ENCODE measurements around the gene CHST13.

The CHST13 gene

DNA sequence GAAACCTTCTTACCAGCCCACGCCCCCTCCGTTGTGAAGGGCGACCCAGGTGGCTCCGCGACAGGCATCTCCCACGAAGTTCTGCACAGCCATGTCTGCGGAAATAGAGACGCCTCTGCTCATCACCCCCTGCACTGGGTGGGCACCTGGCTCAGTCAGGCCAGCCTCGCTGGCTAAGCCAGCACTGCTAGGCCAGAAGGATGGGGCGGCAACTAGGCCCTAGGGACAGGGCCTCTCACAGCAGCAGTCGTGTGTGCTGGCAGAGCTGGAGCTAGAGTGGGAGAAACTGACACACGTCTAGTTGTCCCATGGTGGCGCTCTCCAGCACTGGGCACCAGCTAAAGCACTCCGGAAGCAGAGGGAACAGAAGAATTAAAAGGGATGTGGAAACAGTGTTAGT, 35.8 kb upstream of the CHST13 start:
- DNase-seq (ENCODE audit: low read depth), result no peak

DNA sequence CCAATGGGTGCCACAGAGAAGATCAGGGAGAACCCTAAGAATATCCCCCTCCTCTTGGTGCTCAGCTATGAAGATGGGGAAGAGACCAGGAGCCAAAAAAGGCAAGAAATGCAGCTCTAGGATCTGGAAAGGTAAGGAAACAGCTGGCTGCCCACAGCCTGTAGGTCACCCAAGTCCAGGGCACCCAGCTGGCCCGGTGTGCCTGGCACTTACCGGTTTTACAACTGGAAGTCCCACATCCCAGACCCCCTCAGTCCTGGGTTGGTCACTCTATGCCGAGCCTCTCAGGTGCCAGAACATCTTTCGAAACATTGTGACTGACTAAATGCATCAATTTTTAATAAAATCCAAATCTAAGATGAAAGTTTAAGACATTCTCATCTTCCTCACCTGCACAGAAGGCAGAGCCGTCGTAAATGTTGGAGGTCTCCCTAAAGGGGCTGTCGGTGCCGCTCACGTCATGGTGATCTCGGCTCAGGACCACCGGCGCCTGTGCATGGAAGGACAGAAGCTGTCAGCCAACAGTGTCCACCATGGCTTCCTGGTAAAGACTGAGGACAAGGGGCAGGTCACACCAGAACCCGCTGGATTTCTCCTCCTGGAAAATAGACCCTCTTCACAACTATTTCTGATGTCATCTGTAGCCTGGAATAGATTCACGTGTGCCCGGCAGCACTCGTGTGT, 34.9 kb upstream of the CHST13 start:
- DNase-seq (ENCODE audit: low read depth), result no peak

DNA sequence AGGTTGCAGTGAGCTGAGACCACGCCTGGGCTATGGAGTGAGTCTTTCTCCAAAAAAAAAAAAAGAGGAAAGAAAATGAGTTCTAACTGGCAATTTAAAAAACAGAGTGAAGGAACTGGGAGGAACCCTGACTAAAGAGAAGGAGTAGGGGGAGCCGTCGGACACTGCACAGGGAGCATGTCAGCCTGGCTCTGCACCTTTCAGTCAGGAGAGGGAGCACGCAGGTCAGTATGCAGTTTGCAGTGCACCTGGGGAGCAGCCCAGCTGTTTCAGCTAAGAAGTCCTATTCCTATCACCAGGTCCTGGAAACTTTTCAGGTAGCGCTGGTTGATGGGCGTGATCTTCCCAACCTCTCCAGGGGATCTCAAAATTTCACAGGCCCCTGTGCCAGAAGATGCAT, 33.3 kb upstream of the CHST13 start:
- DNase-seq (ENCODE audit: low read depth), result no peak

DNA sequence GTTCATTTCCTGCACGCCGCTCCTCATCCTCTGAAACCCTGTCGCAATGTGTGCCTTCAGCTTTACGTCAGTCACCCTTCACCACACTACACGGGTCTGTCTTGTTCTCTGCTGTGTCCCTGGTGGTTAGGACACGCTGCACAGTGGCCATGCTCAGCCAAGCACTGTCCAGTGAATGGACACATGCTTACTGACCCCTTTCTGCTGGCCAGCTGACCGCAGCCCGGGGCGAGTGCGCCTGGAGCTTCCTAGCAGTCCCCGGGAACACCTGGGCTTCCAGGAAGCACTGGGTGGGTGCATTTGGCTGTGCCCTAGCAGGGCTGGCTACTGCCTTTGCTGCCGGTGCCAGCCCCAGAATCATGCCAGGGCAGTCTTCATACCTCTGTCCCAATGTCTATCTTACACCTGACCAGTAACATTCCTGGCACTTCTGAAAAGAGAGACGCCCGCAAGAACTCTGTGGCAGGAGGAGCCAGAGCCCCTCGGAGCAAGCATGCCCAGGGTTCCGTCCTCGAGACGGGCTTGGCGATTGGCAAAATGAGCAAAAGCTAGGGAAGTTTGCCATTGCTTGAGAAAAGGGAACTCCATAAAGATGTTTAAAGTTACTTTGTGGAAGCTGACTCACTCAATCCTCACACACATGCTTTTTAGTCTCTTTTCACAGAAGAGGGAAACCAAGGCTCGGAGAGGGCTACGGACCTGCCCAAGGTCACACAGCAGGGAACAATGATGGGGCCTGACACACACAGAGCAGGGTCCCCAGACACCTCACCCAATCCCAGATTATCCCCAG, 32.5 kb upstream of the CHST13 start:
- DNase-seq (ENCODE audit: low read depth), result no peak

DNA sequence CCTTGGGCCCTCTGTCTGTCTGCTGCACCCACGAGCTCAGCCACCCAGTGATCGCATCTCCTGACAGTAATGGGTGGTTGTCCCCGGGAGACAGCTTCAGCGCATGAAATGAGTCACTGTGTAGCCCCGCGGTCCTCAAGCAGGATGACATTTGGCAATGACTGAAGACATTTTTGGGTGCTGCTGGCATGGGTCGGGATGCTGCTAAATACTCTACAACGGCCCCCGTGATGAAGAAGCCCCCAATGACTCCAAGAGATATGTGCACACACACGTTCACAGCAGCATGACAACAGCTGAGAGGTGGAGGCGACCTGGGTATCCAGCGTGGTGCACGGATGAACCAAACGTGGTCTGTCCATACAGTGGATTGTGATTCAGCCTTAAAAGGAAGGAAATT, 30.9 kb upstream of the CHST13 start:
- DNase-seq (ENCODE audit: low read depth), result no peak

DNA sequence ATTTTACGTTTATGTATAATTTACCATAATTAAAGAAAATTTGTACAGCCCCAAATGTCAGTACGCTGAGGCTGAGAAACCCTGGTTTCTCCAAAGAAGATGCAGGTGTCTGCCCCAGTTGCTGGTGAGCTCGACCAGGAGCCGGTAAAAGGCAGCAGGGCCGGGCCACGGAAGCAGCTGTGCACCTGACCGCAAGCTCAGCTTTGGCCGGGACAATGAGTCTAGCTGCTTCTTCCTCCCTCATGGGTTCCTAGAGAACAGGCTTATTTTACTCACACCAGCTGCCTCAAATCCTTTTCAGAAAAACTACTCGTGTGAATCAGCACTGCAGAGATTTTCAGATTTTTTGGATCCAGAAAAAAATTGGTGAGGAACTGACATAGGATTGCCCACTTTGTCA, 30.2 kb upstream of the CHST13 start:
- no peak for DNase-seq (ENCODE audit: low read depth)

DNA sequence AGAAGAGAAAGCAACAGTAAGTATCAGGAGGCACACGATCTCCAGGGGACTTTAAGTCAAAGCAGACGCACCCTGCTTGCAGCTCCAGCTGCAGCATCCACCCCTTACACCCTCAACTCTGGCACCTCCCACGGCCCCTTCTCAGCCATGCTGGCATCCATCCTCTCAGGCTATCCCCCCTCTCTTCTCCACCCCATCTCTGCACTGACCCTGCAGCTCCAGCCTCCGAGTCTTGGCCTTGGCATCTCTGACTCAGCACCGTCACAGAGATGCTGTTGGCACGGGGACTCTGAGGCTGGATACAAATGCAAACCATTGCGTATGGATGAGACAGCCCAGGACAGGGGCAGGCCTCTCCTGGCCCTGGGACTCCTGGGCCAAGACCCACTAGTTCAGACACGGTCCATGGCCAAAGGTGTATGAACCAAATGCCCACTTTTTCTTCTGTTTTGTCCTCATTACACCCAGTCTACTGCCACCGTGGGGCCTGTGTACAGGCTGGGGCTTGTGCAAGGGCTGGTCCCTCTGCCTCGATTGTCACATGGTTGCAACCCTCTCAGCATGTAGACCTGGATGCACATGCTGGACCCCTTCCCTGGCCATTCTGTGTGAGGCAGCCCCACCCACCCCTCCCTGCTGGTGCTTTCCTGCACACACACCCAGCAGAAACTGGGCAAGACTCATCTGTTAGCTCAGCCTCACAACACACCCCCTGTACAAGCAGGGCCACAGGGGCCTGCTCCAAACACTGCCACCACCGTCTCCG, 29.6 kb upstream of the CHST13 start:
- DNase-seq (ENCODE audit: low read depth), result no peak

DNA sequence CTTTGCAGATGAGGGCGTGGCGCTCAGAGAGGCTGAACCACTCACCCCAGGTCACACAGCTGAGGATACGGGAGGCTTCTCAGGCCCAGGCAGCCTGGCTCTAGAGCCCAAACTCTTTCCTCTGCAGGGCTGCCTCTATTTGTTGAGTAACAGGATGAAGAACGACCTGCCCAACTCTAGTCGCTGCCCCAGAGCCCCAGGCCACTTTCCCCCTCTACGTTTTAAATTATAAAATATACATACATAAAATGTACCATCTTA, 29.1 kb upstream of the CHST13 start:
- DNase-seq (ENCODE audit: low read depth), result no peak

DNA sequence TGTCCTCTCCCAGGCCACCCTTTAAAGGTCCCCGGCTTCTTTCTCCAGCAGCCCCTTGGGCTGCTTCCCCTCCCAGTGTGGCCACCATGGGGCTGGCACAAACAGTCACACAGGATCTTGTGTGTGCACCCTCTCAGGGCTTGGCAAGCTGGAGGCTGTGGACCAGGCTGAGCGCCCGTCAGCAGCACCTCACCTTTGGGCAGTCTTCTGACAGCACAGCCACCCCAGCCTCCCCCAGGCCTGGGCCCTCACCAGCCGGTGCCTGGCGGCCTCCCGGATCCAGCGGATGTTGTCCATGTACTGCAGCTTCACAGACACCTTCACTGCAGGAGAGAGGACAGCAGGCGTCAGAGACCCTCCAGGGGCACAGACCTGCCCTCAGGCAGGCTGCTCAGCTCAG, 28.2 kb upstream of the CHST13 start:
- no peak for DNase-seq (ENCODE audit: low read depth)

DNA sequence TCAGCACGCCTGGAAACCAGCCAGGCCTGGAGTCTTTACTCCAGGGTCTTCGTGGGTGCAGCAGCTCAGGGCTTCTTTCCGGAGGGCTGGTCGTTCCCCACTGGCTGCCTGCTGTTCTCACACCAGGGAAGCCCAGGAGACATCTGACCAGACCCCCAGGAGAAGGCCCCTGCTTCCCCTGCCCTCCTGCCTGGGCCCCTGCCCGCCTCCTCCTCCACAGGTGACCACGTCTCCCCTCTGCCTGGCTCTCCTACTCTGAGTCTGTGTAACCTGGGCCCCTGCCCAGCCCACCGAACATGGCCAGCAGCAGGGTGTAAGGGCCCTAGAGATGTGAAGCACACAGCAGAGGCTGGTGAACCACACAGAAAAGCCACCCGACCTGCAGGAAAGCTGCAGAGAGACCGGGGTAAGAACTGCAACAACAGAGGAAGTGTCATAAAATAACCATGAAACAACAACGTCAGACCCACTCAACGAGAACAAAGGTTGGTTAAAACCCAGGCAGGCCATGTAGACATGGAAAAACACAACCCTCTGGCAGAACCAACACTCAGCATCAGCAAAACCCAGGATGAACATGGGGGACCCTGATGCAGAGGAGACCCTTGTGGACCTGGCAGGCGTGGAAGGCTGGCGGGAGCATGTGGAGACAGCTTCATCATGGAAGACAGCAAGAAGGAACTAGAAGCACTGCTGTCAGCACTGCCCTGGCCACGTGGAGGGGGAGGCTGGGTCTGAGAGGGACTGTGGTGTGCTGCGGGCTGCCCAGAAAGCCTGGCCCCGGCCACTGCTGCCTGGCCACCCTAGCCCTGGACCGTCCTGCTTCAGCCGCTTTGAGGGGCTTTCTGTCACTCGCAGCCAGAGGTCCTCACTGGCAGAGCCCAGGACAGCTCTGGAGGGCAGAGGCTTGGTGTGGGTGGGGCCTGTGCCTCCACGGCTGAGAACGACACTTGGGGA, 26.8 kb upstream of the CHST13 start:
- DNase-seq (ENCODE audit: low read depth), result no peak

DNA sequence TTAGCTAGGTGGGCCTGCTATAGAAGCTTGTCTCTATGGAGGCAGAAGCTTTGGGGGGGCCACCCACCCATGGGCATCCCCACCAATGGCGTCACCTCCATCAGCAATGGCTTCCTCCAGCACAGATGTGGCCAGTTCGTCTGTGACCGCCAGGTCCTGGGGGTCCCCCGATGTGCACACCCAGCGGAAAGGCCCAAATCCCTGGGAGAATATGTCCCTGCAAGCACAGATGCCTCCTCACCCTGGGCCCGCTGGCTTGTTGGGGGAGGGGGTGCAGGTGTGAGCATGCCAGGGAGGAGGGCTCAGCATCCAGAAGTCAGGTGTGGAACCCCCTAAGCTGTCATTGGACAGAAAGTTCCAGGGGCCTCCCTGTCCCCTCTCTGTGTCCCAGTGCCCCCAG, 26.0 kb upstream of the CHST13 start:
- DNase-seq (ENCODE audit: low read depth), result no peak

DNA sequence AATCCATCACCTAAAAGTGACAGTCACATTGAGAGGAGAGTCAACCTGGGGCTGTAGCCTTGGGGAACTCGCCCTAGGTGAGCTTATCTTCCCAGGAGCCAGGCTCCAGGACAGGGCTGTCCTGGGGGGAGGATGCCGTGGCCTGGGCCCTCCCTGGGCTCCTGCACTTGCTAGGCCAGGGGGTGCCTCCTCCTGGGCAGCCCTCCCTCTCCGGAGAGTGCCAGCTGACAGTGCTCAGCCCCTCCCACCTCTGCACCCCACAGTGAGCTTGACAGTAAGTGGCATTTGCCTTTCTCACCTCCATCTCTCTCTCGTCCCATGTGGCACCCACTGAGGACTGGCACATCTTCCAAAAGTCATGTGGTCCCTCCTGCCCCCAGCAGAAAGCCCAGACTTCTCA, 25.5 kb upstream of the CHST13 start:
- DNase-seq (ENCODE audit: low read depth), result no peak

DNA sequence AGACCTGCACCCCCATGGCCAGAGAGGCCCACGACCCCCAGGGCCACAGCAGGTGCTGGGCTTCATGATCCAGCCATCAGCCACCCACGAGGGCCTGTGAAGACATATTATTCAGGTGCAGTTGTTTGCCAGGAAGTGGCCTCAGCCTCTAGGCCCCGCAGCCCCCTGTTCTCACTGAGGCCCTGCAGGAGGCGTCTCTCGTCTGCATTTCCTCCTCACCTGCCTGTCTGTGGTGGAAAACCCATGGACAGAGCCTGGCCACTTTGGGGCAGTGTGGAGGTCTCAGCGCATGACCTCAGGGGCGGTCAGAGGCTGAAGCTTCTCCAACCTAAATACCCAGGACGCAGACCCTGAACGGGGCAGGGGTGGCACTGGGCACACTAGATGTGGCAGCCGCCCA, 25.0 kb upstream of the CHST13 start:
- DNase-seq (ENCODE audit: low read depth), result no peak

DNA sequence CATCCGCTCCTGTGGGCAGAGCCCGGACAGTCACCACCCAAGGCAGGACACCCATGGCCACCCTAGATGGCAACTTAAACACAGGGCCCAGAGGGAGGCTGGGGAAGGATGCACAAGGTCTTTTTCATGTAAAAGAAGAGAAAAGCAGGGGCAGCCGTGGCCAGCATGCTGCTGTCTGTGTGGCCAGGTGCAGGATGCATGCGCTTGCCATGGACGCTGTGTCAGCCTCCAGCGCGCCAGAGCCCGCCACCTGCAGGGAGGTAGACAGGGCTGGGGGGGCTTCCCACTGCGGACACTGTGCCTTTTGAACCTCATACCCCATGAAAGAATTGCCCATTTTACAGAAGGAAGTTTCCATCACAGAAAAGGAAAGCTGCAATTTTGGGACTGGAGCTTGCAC, 24.6 kb upstream of the CHST13 start:
- no peak for DNase-seq (ENCODE audit: low read depth)

DNA sequence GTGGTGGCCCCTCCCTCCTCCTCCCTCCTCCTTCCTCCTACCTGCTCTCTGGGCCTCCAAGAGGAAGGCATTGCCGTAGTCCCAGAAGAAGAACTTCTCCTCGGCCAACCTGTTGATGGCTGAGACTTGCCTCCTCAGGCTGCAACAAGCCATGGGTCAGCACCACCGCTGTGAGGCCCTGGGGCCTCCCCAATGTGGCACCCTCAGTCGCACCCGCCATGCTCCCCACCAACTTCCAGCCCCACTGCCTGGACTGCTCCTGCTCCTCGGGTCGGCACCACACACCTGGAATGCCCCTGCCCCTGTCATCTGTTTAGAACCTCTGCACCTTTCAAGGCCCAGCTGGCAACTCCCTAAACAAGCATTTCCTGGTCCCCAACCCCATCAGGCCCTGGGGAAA, 23.9 kb upstream of the CHST13 start:
- no peak for DNase-seq (ENCODE audit: low read depth)

DNA sequence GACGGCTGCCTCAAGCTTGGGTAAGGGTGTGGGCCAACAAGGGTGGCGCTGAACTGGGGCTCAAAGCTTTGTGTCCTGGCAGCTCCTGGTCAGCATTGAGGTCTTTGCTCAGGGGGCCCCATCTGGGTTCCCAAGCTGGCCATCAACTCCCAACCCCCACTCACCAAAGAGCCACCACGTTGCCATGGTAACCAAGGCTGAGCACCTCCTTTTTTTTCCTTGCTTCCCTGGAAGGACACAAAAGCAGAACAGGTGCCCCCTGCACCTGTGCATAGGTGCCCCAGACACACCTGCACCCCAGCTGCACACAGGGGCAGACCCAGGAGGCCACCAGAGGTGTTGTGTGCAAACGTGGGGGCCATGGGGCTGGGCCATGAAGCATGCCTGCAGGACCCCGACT, 22.9 kb upstream of the CHST13 start:
- DNase-seq (ENCODE audit: low read depth), result no peak

DNA sequence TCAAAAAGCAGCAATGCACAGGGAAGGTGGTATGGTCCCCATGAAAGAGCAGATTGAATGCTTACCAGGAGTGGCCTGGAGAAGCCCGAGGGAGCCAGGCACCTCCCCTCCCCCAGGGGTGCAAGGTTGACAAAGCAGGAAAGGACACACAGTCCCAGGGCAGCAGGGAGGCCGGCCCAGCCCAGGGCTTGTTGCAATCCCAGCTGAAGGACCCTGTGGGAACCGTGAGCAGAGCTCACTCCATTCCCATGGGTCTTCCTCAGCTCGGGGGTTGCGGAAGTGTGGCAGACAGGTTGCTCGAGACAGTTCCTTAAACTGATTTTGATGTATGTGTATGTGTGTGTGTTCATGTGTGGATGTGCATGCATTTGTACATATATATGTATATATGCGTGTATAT, 22.2 kb upstream of the CHST13 start:
- no peak for DNase-seq (ENCODE audit: low read depth)

DNA sequence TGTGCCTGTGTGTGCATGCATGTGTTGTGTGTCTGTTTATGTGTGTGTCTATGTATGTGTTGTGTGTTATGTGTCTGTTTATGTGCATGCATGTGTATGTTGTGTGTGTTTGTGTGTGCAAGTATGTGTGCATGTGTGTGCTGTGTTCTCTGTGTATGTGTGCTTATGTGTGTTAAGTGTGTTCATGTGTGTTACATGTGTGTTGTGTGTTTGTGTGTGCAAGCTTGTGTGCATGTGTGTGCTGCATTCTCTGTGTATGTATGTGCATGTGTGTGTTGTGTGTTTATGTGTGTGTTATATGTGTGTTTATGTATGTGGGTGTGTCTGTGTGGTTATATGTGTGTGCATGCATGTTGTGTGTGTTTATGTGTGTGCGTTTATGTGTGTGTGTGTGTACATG, 21.3 kb upstream of the CHST13 start:
- DNase-seq (ENCODE audit: low read depth), result no peak

DNA sequence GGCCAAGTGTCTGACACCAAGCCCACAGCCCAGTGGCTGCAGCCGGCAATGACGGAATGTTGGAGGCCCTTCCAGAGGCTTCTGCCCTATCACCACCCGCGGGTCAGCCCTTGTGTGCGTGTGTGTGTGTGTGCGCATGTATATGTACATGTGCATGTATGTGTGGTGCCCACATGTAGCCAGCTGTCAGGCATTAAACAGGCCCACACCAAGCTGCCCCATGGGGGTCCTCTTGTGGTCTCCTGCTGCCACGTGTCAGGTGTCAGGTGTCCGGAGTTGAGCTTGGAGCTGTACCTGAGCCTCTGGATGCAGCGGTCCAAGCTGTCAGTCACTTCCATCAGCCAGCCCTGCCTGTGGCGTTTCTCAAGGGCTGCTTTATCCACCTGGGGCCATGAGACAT, 20.3 kb upstream of the CHST13 start:
- no peak for DNase-seq (ENCODE audit: low read depth)

DNA sequence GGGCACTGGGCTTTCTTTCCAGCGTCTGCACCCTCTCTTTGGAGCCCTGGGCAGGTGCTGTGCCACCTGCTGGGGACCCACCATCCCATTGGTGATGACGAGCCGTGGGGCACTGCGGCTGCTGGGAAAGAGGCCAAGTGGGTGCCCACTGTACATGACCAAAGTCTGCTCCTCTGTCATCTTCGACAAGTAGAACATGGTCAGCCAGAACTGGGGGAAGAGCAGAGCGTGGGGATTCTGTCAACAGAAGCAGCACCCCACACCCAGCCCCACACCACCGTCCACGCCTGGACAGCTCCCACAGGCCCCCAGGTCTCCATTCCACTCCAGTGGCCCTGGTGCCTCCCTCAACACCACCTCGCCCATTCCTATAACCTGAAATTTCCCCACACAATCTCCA, 16.1 kb upstream of the CHST13 start:
- no peak for DNase-seq (ENCODE audit: low read depth)

DNA sequence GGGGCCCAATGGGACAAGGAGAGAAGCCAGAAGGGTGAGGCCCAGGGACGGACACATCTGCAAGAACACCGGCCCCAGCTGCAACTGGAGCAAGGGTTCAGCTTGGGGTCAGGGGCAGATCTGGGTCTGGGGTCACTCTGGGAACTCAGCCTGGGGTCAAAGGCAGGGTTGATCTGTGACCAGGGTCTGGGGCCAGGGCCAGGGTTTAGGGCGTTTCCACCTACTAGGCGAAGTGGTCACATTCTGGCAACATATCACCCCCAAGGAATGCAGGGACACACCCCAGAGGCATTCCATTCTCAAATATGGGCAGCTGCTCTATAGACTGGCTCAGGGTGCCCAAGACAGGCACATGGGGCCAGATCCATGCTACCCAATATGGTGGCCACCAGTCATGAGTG, 15.4 kb upstream of the CHST13 start:
- DNase-seq (ENCODE audit: low read depth), result no peak

DNA sequence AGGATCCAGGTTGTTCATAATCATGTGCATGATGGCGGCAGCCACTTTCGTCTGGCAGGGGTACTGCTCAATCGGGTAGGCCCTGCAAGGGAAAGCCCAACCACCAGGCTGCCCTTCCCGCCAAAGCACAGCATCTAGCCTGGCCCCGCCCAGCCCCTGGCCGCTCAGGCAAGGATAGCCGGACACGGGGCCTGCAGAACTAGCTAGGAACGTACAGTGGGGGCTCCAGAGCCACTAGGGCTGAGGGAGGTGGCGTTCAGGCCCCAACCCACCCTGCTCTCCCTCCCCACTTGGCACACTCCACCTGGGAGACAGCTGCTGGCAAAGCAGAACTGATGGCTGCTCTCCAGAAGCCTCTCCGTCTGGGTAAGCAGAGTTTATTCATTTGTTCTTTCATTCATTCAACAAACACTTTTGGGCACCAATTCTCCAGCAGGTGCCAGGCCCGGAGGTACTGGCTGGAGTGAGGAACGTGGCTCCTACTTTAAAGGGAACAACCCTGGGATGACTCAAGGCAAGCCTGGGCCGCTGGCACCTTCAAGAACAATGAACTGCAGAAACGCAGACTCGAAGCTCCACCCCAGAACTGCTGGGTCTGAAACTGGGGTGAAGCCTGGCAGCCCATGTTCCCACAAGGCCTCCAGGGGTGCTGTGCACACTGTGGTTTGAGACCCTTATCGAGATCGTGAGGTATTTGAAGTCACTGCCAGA, 14.2 kb upstream of the CHST13 start:
- no peak for DNase-seq (ENCODE audit: low read depth)

Measured in CMK (cell line).